Caco-2 (cell line): ENCODE data around the gene STXBP1. TPM values are rescaled to one million over a fixed set of nuclear protein-coding genes. Genes with fewer than 3 reads are reported as not detected.

ENCODE experiments used
- BruUV-seq: library from RNA; stranded (reverse); fragments of 400-500 nt; replicated peaks from 2 replicates; lab custom pipeline; 2021; lab: Mats Ljungman, UMichigan
- CTCF ChIA-PET: fragments of 300-600 bp; sonication (Branson Sonifier 250); formaldehyde crosslinking; loops from one replicate; lab custom pipeline; 2022; ENCODE audit warnings: antibody characterized with exemption; lab: Charles Lee
- POLR2A ChIA-PET: fragments of 300-600 bp; sonication (Branson Sonifier 250); formaldehyde crosslinking; loops from one replicate; lab custom pipeline; 2022; ENCODE audit warnings: antibody characterized with exemption; lab: Charles Lee
- DNase-seq, 2 experiments: peaks; one replicate each; pipeline versions ENCODE4 v3.0.0 to v3.0.0-alpha.2; 2020 to 2022
- H3K27me3 ChIP-seq: replicated peaks from 2 replicates; pipeline ENCODE4 v1.6.0; 2011; ENCODE audit warnings: low read length; ENCODE audit not compliant: control insufficient read depth, insufficient read depth
- H3K36me3 ChIP-seq: 2 replicates; pipeline ENCODE4 v1.5.1; 2011; ENCODE audit warnings: low read length; ENCODE audit not compliant: control insufficient read depth, insufficient read depth
- H3K4me1 ChIP-seq: fragments of 250-450 bp; sonication (Bioruptor Pico); 2 replicates; pipeline ENCODE4 v1.5.1; 2020; ENCODE audit warnings: mild to moderate bottlenecking
- H3K4me3 ChIP-seq: 2 replicates; pipeline ENCODE4 v1.5.1; 2011; ENCODE audit warnings: low read depth, mild to moderate bottlenecking, control low read depth, low read length
- H3K9me3 ChIP-seq: fragments of 250-450 bp; sonication (Bioruptor Pico); 2 replicates; pipeline ENCODE4 v1.5.1; 2020; ENCODE audit warnings: mild to moderate bottlenecking, moderate library complexity
- H3K27ac Mint-ChIP-seq: one replicate; pipeline ENCODE4 v1.8.0; 2022; ENCODE audit warnings: mixed read lengths; ENCODE audit not compliant: unreplicated experiment
- H3K27me3 Mint-ChIP-seq: one replicate; pipeline ENCODE4 v1.8.0; 2022; ENCODE audit warnings: mixed read lengths; ENCODE audit not compliant: insufficient read depth, unreplicated experiment
- H3K36me3 Mint-ChIP-seq: one replicate; pipeline ENCODE4 v1.8.0; 2022; ENCODE audit warnings: mild to moderate bottlenecking, mixed read lengths; ENCODE audit not compliant: insufficient read depth, unreplicated experiment
- H3K4me1 Mint-ChIP-seq: one replicate; pipeline ENCODE4 v1.8.0; 2022; ENCODE audit warnings: low read depth, mixed read lengths; ENCODE audit not compliant: unreplicated experiment
- H3K4me3 Mint-ChIP-seq: one replicate; pipeline ENCODE4 v1.8.0; 2022; ENCODE audit warnings: mild to moderate bottlenecking, moderate library complexity, mixed read lengths; ENCODE audit not compliant: unreplicated experiment
- H3K9me3 Mint-ChIP-seq: one replicate; pipeline ENCODE4 v1.8.0; 2022; ENCODE audit warnings: mixed read lengths; ENCODE audit not compliant: unreplicated experiment
- CTCF ChIP-seq, 2 experiments: fragments of 200-600 bp in 1 of 2; IDR thresholded peaks; 1 replicate in 1 of 2; 2 replicates in 1 of 2; pipeline versions ENCODE4 v1.5.1 to v1.8.0; 2011 to 2022; ENCODE audit warnings: antibody characterized with exemption in 1 of 2, control low read depth in 1 of 2, inconsistent platforms in 1 of 2, low read depth in 1 of 2, low read length in 1 of 2, mild to moderate bottlenecking in 1 of 2, moderate library complexity in 1 of 2; ENCODE audit not compliant: insufficient read depth in 1 of 2, severe bottlenecking in 1 of 2, unreplicated experiment in 1 of 2
- intact Hi-C: fragments of 100-400 bp; cut with micrococcal nuclease; formaldehyde crosslinking; loops from one replicate; pipeline ENCODE4 v1.10.0; 2022; ENCODE audit not compliant: unreplicated experiment
- total RNA-seq: library from RNA; stranded (reverse); gene quantifications from 2 replicates; pipeline ENCODE4 v1.2.3, GENCODE V29; 2022

Gene STXBP1
- total RNA-seq, 1 experiment from 2014 or later: 5.5 TPM

DNA sequence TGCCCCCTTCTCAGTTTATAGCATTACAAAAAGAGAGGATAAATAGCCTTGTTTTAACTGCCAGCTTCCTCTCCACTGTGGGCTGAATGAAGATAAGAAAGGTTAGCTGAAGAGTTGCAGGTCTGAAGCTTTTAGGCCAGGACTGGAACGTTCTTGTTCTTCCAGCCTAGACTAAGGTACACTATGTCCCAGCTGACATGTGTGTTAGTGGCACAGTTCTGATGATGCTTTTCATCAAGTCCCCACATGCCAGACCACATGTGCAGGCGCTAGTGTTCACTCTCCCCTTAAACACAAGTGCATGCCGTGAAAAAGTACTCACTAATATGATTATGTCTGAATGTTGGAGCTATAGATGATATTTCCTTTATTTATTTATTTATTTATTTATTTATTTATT lies 40.7 kb downstream of the STXBP1 start:
- Mint-ChIP-seq H3K9me3 (no peaks in the 10 kb centered on the region), H3K36me3 (no peaks in the 10 kb centered on the region), H3K4me3 (no peak overlapping the region), H3K4me1 (no peaks in the 10 kb centered on the region), H3K27me3 (peaks cover 4% of the 10 kb centered on the region), H3K27ac (no peak overlapping the region)
- no peak for TF ChIP-seq CTCF (IDR thresholded peaks at IDR 0.05; ENCODE audit: insufficient read depth in 1 of 2, low read depth in 1 of 2, low read length in 1 of 2, severe bottlenecking in 1 of 2, unreplicated experiment in 1 of 2)
- POLR2A ChIA-PET: no interaction called here
- CTCF ChIA-PET: interaction anchor here (0.8 kb wide), 1 partner anchor 37 kb away, joined by 3 read pairs; no protein-coding TSS in a partner anchor
- intact Hi-C loops: no loop called here
- Histone ChIP-seq H3K36me3 (no peaks in the 10 kb centered on the region), H3K4me1 (no peaks in the 10 kb centered on the region), H3K9me3 (no peaks in the 10 kb centered on the region), H3K4me3 (no peak overlapping the region), H3K27me3 (no peaks in the 10 kb centered on the region)
- no peak for DNase-seq
- no TSS peak for BruUV-seq

DNA sequence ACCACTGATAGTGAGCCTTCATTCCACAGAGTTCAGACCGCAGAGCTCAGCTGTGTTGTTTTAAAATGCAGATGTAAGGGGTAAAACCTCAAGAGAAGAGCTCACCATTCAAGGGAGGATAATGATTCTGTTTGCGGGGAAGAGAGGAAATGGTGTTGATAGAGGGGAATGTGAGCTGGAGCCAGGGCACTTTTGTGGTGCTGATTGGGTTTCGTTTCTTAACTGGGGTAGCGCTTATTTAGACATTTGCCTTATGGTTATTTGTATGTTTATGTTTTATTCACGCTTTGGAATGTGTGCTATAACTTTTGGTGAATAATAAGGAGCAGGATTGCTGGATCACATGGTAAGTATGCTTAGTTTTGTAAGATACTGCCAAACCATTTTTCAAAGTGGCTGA lies 42.5 kb downstream of the STXBP1 start:
- H3K4me1 Mint-ChIP-seq: no peaks in the 10 kb centered on the region
- H3K27ac Mint-ChIP-seq: no peak overlapping the region
- no peak overlapping the region for H3K4me3 Mint-ChIP-seq
- BruUV-seq: no TSS peak
- intact Hi-C loops: no loop called here
- no peaks in the 10 kb centered on the region for H3K9me3 Mint-ChIP-seq
- no peak overlapping the region for H3K4me3 ChIP-seq
- CTCF ChIA-PET: no interaction called here
- H3K9me3 ChIP-seq: no peaks in the 10 kb centered on the region
- no peaks in the 10 kb centered on the region for H3K36me3 Mint-ChIP-seq
- no peaks in the 10 kb centered on the region for H3K4me1 ChIP-seq
- POLR2A ChIA-PET: no interaction called here
- DNase-seq: no peak
- TF ChIP-seq CTCF (IDR thresholded peaks at IDR 0.05; ENCODE audit: insufficient read depth in 1 of 2, low read depth in 1 of 2, low read length in 1 of 2, severe bottlenecking in 1 of 2, unreplicated experiment in 1 of 2): no peak
- H3K27me3 Mint-ChIP-seq: peaks cover 4% of the 10 kb centered on the region
- no peaks in the 10 kb centered on the region for H3K27me3 ChIP-seq
- no peaks in the 10 kb centered on the region for H3K36me3 ChIP-seq

GRCh38 chr9:127658428-127658827 lies 46.4 kb downstream of the STXBP1 start:
- ChIA-PET CTCF (no interaction called here), POLR2A (no interaction called here)
- no TSS peak for BruUV-seq
- no peaks in the 10 kb centered on the region for H3K9me3 ChIP-seq
- no peaks in the 10 kb centered on the region for H3K36me3 ChIP-seq
- Mint-ChIP-seq H3K4me1 (no peaks in the 10 kb centered on the region), H3K4me3 (no peak overlapping the region), H3K27ac (no peak overlapping the region), H3K27me3 (peaks cover 4% of the 10 kb centered on the region), H3K36me3 (no peaks in the 10 kb centered on the region), H3K9me3 (no peaks in the 10 kb centered on the region)
- no peaks in the 10 kb centered on the region for H3K27me3 ChIP-seq
- TF ChIP-seq CTCF (IDR thresholded peaks at IDR 0.05; ENCODE audit: insufficient read depth in 1 of 2, low read depth in 1 of 2, low read length in 1 of 2, severe bottlenecking in 1 of 2, unreplicated experiment in 1 of 2): no peak
- DNase-seq: no peak
- H3K4me3 ChIP-seq: no peak overlapping the region
- intact Hi-C loops: no loop called here
- H3K4me1 ChIP-seq: no peaks in the 10 kb centered on the region
